Measurements from ENCODE around the gene PRR19.

Gene PRR19

GRCh38 chr19:42287017-42287826, 14.7 kb upstream of the PRR19 start:
- Histone ChIP-seq H3K9me3 (replicated peaks; ENCODE audit: low read length) (no peaks in the 10 kb centered on the region), H3K4me1 (ENCODE audit: control insufficient read depth, insufficient read depth, low read length) (peaks cover 29% of the 10 kb centered on the region), H3K36me3 (ENCODE audit: insufficient read depth, low read length) (peaks cover 54% of the 10 kb centered on the region), H3K4me2 (ENCODE audit: low read length) (no peak overlapping the region), H3K4me3 (ENCODE audit: low read length) (no peak overlapping the region), H3K27me3 (ENCODE audit: control insufficient read depth, insufficient read depth, low read length) (no peaks in the 10 kb centered on the region), H3K9ac (ENCODE audit: low read depth, low read length) (no peak overlapping the region)

- no peaks in the 10 kb centered on the region for H3K27me3 ChIP-seq (ENCODE audit: control insufficient read depth, insufficient read depth, low read length)
- peaks cover 23% of the 10 kb centered on the region for H3K4me1 ChIP-seq (ENCODE audit: control insufficient read depth, insufficient read depth, low read length)
- H3K36me3 ChIP-seq (ENCODE audit: insufficient read depth, low read length) = peaks cover 60% of the 10 kb centered on the region
- no peaks in the 10 kb centered on the region for H3K9me3 ChIP-seq (replicated peaks; ENCODE audit: low read length)
- H3K4me3 ChIP-seq (ENCODE audit: low read length) = no peak overlapping the region
- no peak overlapping the region for H3K9ac ChIP-seq (ENCODE audit: low read depth, low read length)
- no peak overlapping the region for H3K4me2 ChIP-seq (ENCODE audit: low read length)
These were observed 14.2 kb upstream of the PRR19 start for GRCh38 chr19:42287827-42288107.

- peaks cover 66% of the 10 kb centered on the region for H3K36me3 ChIP-seq (ENCODE audit: insufficient read depth, low read length)
- H3K27me3 ChIP-seq (ENCODE audit: control insufficient read depth, insufficient read depth, low read length) = no peaks in the 10 kb centered on the region
- H3K4me3 ChIP-seq (ENCODE audit: low read length) = no peak overlapping the region
- H3K9me3 ChIP-seq (replicated peaks; ENCODE audit: low read length) = no peaks in the 10 kb centered on the region
- H3K4me2 ChIP-seq (ENCODE audit: low read length) = no peak overlapping the region
- peaks cover 17% of the 10 kb centered on the region for H3K4me1 ChIP-seq (ENCODE audit: control insufficient read depth, insufficient read depth, low read length)
- H3K9ac ChIP-seq (ENCODE audit: low read depth, low read length) = no peak overlapping the region
These were observed 13.5 kb upstream of the PRR19 start for GRCh38 chr19:42288387-42288786.

- peaks cover 71% of the 10 kb centered on the region for H3K36me3 ChIP-seq (ENCODE audit: insufficient read depth, low read length)
These were observed 12.9 kb upstream of the PRR19 start for GRCh38 chr19:42288881-42289555.

GRCh38 chr19:42289556-42290041, 12.3 kb upstream of the PRR19 start:
- no peak overlapping the region for H3K4me2 ChIP-seq (ENCODE audit: low read length)
- peaks cover 16% of the 10 kb centered on the region for H3K4me1 ChIP-seq (ENCODE audit: control insufficient read depth, insufficient read depth, low read length)
- H3K27me3 ChIP-seq (ENCODE audit: control insufficient read depth, insufficient read depth, low read length) = no peaks in the 10 kb centered on the region
- peaks cover 77% of the 10 kb centered on the region for H3K36me3 ChIP-seq (ENCODE audit: insufficient read depth, low read length)
- no peaks in the 10 kb centered on the region for H3K9me3 ChIP-seq (replicated peaks; ENCODE audit: low read length)
- H3K4me3 ChIP-seq (ENCODE audit: low read length) = no peak overlapping the region
- H3K9ac ChIP-seq (ENCODE audit: low read depth, low read length) = no peak overlapping the region

More at GRCh38 chr19:42288881-42289555, 12.9 kb upstream of the PRR19 start:
- no peak overlapping the region for H3K4me2 ChIP-seq (ENCODE audit: low read length)
- H3K9me3 ChIP-seq (replicated peaks; ENCODE audit: low read length) = no peaks in the 10 kb centered on the region
- H3K4me1 ChIP-seq (ENCODE audit: control insufficient read depth, insufficient read depth, low read length) = peaks cover 16% of the 10 kb centered on the region
- no peaks in the 10 kb centered on the region for H3K27me3 ChIP-seq (ENCODE audit: control insufficient read depth, insufficient read depth, low read length)
- H3K4me3 ChIP-seq (ENCODE audit: low read length) = no peak overlapping the region
- H3K9ac ChIP-seq (ENCODE audit: low read depth, low read length) = no peak overlapping the region

GRCh38 chr19:42290136-42290522, 11.8 kb upstream of the PRR19 start:
- Histone ChIP-seq H3K9ac (ENCODE audit: low read depth, low read length) (no peak overlapping the region), H3K4me1 (ENCODE audit: control insufficient read depth, insufficient read depth, low read length) (peaks cover 12% of the 10 kb centered on the region), H3K36me3 (ENCODE audit: insufficient read depth, low read length) (peaks cover 77% of the 10 kb centered on the region), H3K27me3 (ENCODE audit: control insufficient read depth, insufficient read depth, low read length) (no peaks in the 10 kb centered on the region), H3K9me3 (replicated peaks; ENCODE audit: low read length) (no peaks in the 10 kb centered on the region), H3K4me3 (ENCODE audit: low read length) (no peak overlapping the region), H3K4me2 (ENCODE audit: low read length) (no peak overlapping the region)

- H3K4me2 ChIP-seq (ENCODE audit: low read length) = no peak overlapping the region
- peaks cover 6% of the 10 kb centered on the region for H3K4me1 ChIP-seq (ENCODE audit: control insufficient read depth, insufficient read depth, low read length)
- no peaks in the 10 kb centered on the region for H3K27me3 ChIP-seq (ENCODE audit: control insufficient read depth, insufficient read depth, low read length)
- no peak overlapping the region for H3K9ac ChIP-seq (ENCODE audit: low read depth, low read length)
- no peak overlapping the region for H3K4me3 ChIP-seq (ENCODE audit: low read length)
- no peaks in the 10 kb centered on the region for H3K9me3 ChIP-seq (replicated peaks; ENCODE audit: low read length)
- peaks cover 80% of the 10 kb centered on the region for H3K36me3 ChIP-seq (ENCODE audit: insufficient read depth, low read length)
These were observed 11.2 kb upstream of the PRR19 start for GRCh38 chr19:42290523-42291434.

- Histone ChIP-seq H3K27me3 (ENCODE audit: control insufficient read depth, insufficient read depth, low read length) (no peaks in the 10 kb centered on the region), H3K9me3 (replicated peaks; ENCODE audit: low read length) (no peaks in the 10 kb centered on the region), H3K9ac (ENCODE audit: low read depth, low read length) (no peak overlapping the region), H3K36me3 (ENCODE audit: insufficient read depth, low read length) (peaks cover 84% of the 10 kb centered on the region), H3K4me1 (ENCODE audit: control insufficient read depth, insufficient read depth, low read length) (no peaks in the 10 kb centered on the region), H3K4me2 (ENCODE audit: low read length) (no peak overlapping the region), H3K4me3 (ENCODE audit: low read length) (no peak overlapping the region)
These were observed 10.5 kb upstream of the PRR19 start for GRCh38 chr19:42291435-42291810.

- Histone ChIP-seq H3K9me3 (replicated peaks; ENCODE audit: low read length) (no peaks in the 10 kb centered on the region), H3K36me3 (ENCODE audit: insufficient read depth, low read length) (peaks cover 86% of the 10 kb centered on the region), H3K4me1 (ENCODE audit: control insufficient read depth, insufficient read depth, low read length) (no peaks in the 10 kb centered on the region), H3K4me2 (ENCODE audit: low read length) (no peak overlapping the region), H3K9ac (ENCODE audit: low read depth, low read length) (no peak overlapping the region), H3K4me3 (ENCODE audit: low read length) (no peak overlapping the region), H3K27me3 (ENCODE audit: control insufficient read depth, insufficient read depth, low read length) (no peaks in the 10 kb centered on the region)
These were observed 9.6 kb upstream of the PRR19 start for GRCh38 chr19:42292042-42292960.

GRCh38 chr19:42292963-42293362, 9.0 kb upstream of the PRR19 start:
- no peak overlapping the region for H3K4me2 ChIP-seq (ENCODE audit: low read length)
- peaks cover 79% of the 10 kb centered on the region for H3K36me3 ChIP-seq (ENCODE audit: insufficient read depth, low read length)
- no peaks in the 10 kb centered on the region for H3K4me1 ChIP-seq (ENCODE audit: control insufficient read depth, insufficient read depth, low read length)
- H3K9me3 ChIP-seq (replicated peaks; ENCODE audit: low read length) = no peaks in the 10 kb centered on the region
- no peak overlapping the region for H3K9ac ChIP-seq (ENCODE audit: low read depth, low read length)
- H3K4me3 ChIP-seq (ENCODE audit: low read length) = no peak overlapping the region
- no peaks in the 10 kb centered on the region for H3K27me3 ChIP-seq (ENCODE audit: control insufficient read depth, insufficient read depth, low read length)
